ENCODE data around the gene KIRREL3. TPM values are rescaled to one million over a fixed set of nuclear protein-coding genes. Genes with fewer than 3 reads are reported as not detected.

KIRREL3 gene
- polyA plus RNA-seq, 1 of the 3 experiments (the other 2 are of a cell fraction): 3.7 TPM

DNA sequence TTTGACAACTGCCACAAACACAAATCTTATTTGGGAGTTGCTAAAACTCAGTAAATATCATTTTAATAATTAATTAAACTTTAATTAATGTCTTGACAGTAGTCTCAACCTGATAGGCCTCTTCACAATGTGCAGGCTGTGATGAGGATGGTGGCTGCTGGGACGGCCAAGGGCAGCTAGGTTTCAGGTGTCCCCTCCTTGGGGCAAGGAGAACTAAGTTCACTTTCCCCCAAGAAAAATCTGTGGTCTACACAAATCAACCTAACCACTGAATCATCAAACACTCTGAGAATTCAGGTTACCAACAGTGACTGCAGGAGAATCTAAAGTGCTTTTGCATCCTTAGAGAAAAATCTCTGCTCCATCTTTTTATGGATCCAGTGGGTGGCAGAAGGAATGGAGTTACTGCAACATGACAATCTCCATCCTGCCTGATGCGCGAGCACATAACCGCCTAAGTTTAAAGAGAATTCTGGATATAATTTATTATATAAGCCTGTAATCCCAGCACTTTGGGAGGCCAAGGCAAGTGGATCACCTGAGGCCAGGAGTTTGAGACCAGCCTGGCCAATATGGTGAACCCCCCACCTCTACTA lies 289.7 kb downstream of the KIRREL3 start:
- Histone ChIP-seq H3K79me2 (ENCODE audit: insufficient read depth) (no peaks in the 10 kb centered on the region), H3K27me3 (ENCODE audit: insufficient read depth) (no peaks in the 10 kb centered on the region), H3K36me3 (replicated peaks in 1 of 2; ENCODE audit: control insufficient read depth in 1 of 2, insufficient read depth in 2 of 2, low read length in 1 of 2) (no peaks in the 10 kb centered on the region), H3F3A (replicated peaks; ENCODE audit: insufficient read depth) (no peaks in the 10 kb centered on the region), H3K27ac (ENCODE audit: low read depth in 2 of 2, low read length in 1 of 2) (no peak overlapping the region), H3K9me3 (no peaks in the 10 kb centered on the region), H2AFZ (ENCODE audit: low read depth) (no peak overlapping the region), H3K4me1 (ENCODE audit: control insufficient read depth in 1 of 2, insufficient read depth in 2 of 2, low read depth in 1 of 2, low read length in 1 of 2) (no peaks in the 10 kb centered on the region), H3K9me2 (no peaks in the 10 kb centered on the region), H3K9ac (no peak overlapping the region), H3K4me3 (ENCODE audit: low read depth in 2 of 2, low read length in 1 of 2) (no peak overlapping the region), H4K20me1 (ENCODE audit: insufficient read depth) (no peaks in the 10 kb centered on the region), H3K4me2 (no peak overlapping the region)
- no peak for DNase-seq
- TF ChIP-seq, protein P1, sequence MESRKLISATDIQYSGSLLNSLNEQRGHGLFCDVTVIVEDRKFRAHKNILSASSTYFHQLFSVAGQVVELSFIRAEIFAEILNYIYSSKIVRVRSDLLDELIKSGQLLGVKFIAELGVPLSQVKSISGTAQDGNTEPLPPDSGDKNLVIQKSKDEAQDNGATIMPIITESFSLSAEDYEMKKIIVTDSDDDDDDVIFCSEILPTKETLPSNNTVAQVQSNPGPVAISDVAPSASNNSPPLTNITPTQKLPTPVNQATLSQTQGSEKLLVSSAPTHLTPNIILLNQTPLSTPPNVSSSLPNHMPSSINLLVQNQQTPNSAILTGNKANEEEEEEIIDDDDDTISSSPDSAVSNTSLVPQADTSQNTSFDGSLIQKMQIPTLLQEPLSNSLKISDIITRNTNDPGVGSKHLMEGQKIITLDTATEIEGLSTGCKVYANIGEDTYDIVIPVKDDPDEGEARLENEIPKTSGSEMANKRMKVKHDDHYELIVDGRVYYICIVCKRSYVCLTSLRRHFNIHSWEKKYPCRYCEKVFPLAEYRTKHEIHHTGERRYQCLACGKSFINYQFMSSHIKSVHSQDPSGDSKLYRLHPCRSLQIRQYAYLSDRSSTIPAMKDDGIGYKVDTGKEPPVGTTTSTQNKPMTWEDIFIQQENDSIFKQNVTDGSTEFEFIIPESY (IDR thresholded peaks at IDR 0.05; ENCODE audit: borderline replicate concordance, low read depth): no peak
- TF ChIP-seq FOSL2 (IDR thresholded peaks at IDR 0.05; ENCODE audit: borderline replicate concordance, low read depth) (no peak), TCF12 (IDR thresholded peaks at IDR 0.05) (no peak), FOXJ3 (CRISPR knock-in tag; IDR thresholded peaks at IDR 0.05) (no peak), MEF2A (IDR thresholded peaks at IDR 0.05; ENCODE audit: borderline replicate concordance, low read depth) (no peak), JUND (IDR thresholded peaks at IDR 0.05) (no peak), RFX5 (IDR thresholded peaks at IDR 0.05; ENCODE audit: low read length) (no peak), ELF1 (IDR thresholded peaks at IDR 0.05) (no peak), TAF1 (IDR thresholded peaks at IDR 0.05; ENCODE audit: borderline replicate concordance, low read depth, low read length) (no peak), RXRA (IDR thresholded peaks at IDR 0.05; ENCODE audit: borderline replicate concordance, low read depth) (no peak), RAD21 (IDR thresholded peaks at IDR 0.05; ENCODE audit: low read length) (no peak), GABPA (IDR thresholded peaks at IDR 0.05; ENCODE audit: low read depth) (no peak), EP300 (IDR thresholded peaks at IDR 0.05; ENCODE audit: borderline replicate concordance in 1 of 2, low read depth in 1 of 2, low read length in 1 of 2) (no peak), SMC3 (IDR thresholded peaks at IDR 0.05; ENCODE audit: low read depth, low read length) (no peak), FOXM1 (IDR thresholded peaks at IDR 0.05; ENCODE audit: low read depth) (no peak), SIN3A (IDR thresholded peaks at IDR 0.05; ENCODE audit: borderline replicate concordance, low read depth, low read length) (no peak)
- TF ChIP-seq, protein P2, sequence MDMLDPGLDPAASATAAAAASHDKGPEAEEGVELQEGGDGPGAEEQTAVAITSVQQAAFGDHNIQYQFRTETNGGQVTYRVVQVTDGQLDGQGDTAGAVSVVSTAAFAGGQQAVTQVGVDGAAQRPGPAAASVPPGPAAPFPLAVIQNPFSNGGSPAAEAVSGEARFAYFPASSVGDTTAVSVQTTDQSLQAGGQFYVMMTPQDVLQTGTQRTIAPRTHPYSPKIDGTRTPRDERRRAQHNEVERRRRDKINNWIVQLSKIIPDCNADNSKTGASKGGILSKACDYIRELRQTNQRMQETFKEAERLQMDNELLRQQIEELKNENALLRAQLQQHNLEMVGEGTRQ (IDR thresholded peaks at IDR 0.05; ENCODE audit: borderline replicate concordance, low read depth, low read length): no peak
- TF ChIP-seq, protein P3, sequence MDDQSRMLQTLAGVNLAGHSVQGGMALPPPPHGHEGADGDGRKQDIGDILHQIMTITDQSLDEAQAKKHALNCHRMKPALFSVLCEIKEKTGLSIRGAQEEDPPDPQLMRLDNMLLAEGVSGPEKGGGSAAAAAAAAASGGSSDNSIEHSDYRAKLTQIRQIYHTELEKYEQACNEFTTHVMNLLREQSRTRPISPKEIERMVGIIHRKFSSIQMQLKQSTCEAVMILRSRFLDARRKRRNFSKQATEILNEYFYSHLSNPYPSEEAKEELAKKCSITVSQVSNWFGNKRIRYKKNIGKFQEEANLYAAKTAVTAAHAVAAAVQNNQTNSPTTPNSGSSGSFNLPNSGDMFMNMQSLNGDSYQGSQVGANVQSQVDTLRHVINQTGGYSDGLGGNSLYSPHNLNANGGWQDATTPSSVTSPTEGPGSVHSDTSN (IDR thresholded peaks at IDR 0.05): no peak
- 95% methylated on average over 4 of the region's 4 CpGs for WGBS (ENCODE audit: low lambda C conversion rate)
- POLR2A ChIA-PET: no interaction called here
- CTCF ChIA-PET: interaction anchor here (0.9 to 1.0 kb wide), 2 partner anchors 103 to 279 kb away, joined by 3 to 4 read pairs; no protein-coding TSS in a partner anchor

All from SK-N-SH (cell line).